ENCODE data around the gene TGFBR3. TPM values are rescaled to one million over a fixed set of nuclear protein-coding genes. Genes with fewer than 3 reads are reported as not detected.

Gene TGFBR3
- total RNA-seq, 1 experiment from 2014 or later = 2.4 TPM

DNA sequence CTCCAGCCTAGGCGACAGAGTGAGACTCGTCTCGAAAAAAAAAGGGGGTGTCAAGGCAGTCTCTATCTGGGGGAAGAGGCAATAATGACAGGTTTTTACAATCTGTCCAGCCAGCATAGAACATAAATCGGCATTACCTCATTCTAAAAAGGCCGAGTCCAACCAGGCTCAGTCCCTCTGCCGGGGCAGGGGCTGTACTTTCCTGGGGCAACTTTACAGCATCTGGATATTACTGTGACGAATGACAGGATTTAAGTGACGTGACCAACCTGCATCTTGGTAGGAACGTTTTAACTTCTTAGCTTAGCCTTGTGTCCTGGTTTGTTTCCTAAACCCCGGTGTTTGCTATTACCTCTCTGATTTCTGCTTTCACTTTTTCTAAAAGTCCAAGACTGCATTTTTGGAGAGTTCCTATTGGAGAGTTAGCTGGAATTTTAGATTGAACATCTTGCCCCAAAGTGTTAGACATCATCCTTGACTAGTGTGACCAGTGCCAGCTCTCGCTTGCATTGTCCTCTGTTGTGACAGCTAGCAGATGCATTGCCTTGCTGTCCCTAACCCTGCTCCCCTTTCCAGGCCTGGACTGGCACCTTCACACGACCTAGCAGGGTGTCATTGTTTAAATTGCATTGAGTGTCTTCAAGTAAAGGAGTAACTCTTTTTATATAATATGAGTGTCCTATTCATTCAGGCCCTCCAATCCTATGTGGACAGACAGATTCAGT is 96.5 kb downstream of the TGFBR3 start:
- Histone ChIP-seq H3T11ph (ENCODE audit: low read length) (no peak overlapping the region), H2BK15ac (ENCODE audit: low read depth, low read length) (no peak overlapping the region), H3K18ac (ENCODE audit: insufficient read length, low read depth, low read length) (no peak overlapping the region), H3K27ac (ENCODE audit: insufficient read length, low read depth, low read length) (no peak overlapping the region), H3K9ac (ENCODE audit: extremely low read depth, insufficient read length, low read length) (no peak overlapping the region), H3K4me1 (ENCODE audit: insufficient read depth, low read length) (peaks cover 5% of the 10 kb centered on the region; the same call in 1 of the 2 replicates), H2AFZ (ENCODE audit: low read length) (no peak overlapping the region), H3K27me3 (ENCODE audit: insufficient read depth, low read length) (no peaks in the 10 kb centered on the region), H4K8ac (replicated peaks; ENCODE audit: insufficient read length, low read depth, low read length) (no peak overlapping the region), H3K56ac (ENCODE audit: insufficient read length, low read depth, low read length) (no peak overlapping the region), H3K79me1 (ENCODE audit: insufficient read depth, low read depth, low read length, poor library complexity, severe bottlenecking) (no peaks in the 10 kb centered on the region), H2BK12ac (ENCODE audit: insufficient read length, low read depth, low read length) (no peak overlapping the region), H2BK120ac (ENCODE audit: low read depth, low read length, poor library complexity, severe bottlenecking) (no peak overlapping the region), H4K20me1 (ENCODE audit: control insufficient read depth, insufficient read depth, insufficient read length) (no peaks in the 10 kb centered on the region), H3K4ac (ENCODE audit: low read depth, low read length) (no peak overlapping the region), H4K91ac (ENCODE audit: insufficient read length, low read depth, low read length) (no peak overlapping the region), H2BK5ac (ENCODE audit: insufficient read length, low read length) (no peak overlapping the region), H3K23me2 (ENCODE audit: insufficient read length, low read depth, low read length, poor library complexity, severe bottlenecking) (no peaks in the 10 kb centered on the region), H2AK5ac (ENCODE audit: insufficient read length, low read length) (no peak overlapping the region), H3K9me3 (ENCODE audit: control insufficient read depth, low read depth, low read length) (no peaks in the 10 kb centered on the region), H2BK20ac (ENCODE audit: low read depth, low read length, poor library complexity, severe bottlenecking) (no peak overlapping the region), H3K4me2 (ENCODE audit: insufficient read depth, insufficient read length, low read length) (no peak overlapping the region), H4K5ac (ENCODE audit: insufficient read length, low read depth, low read length) (no peak overlapping the region), H3K79me2 (ENCODE audit: insufficient read depth, low read length) (no peaks in the 10 kb centered on the region), H3K23ac (ENCODE audit: insufficient read length, low read depth, low read length) (no peak overlapping the region), H3K14ac (ENCODE audit: insufficient read depth, low read length) (no peak overlapping the region; the same call in 1 of the 2 replicates)
- H3K27ac Mint-ChIP-seq = no peak overlapping the region
- WGBS (ENCODE audit: extremely low coverage, insufficient read length, low lambda C conversion rate) = no CpG with 5 or more reads among the region's 12 CpGs
- DNase-seq = no peak
- H3K4me1 Mint-ChIP-seq = peaks cover 35 to 41% of the 10 kb centered on the region in 2 experiments
- H3K36me3 Mint-ChIP-seq (ENCODE audit: insufficient read depth in 1 of 3, low read depth in 3 of 3) = peaks cover under 1 to 2% (median under 1%) of the 10 kb centered on the region in 3 experiments; a peak in 4 of 7 replicates
- peaks cover 0 to 2% of the 10 kb centered on the region in 2 experiments; a peak in 2 of 5 replicates for H3K9me3 Mint-ChIP-seq
- H3K27me3 Mint-ChIP-seq (ENCODE audit: low read depth) = no peaks in the 10 kb centered on the region; the same call in 1 of the 2 replicates
- TF ChIP-seq, protein P1, sequence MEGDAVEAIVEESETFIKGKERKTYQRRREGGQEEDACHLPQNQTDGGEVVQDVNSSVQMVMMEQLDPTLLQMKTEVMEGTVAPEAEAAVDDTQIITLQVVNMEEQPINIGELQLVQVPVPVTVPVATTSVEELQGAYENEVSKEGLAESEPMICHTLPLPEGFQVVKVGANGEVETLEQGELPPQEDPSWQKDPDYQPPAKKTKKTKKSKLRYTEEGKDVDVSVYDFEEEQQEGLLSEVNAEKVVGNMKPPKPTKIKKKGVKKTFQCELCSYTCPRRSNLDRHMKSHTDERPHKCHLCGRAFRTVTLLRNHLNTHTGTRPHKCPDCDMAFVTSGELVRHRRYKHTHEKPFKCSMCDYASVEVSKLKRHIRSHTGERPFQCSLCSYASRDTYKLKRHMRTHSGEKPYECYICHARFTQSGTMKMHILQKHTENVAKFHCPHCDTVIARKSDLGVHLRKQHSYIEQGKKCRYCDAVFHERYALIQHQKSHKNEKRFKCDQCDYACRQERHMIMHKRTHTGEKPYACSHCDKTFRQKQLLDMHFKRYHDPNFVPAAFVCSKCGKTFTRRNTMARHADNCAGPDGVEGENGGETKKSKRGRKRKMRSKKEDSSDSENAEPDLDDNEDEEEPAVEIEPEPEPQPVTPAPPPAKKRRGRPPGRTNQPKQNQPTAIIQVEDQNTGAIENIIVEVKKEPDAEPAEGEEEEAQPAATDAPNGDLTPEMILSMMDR (conservative IDR thresholded peaks at IDR 0.05) = no peak
- H3K4me3 Mint-ChIP-seq = no peak overlapping the region
